Measurements from ENCODE around the gene ANKRD40CL. TPM values are rescaled to one million over a fixed set of nuclear protein-coding genes. Genes with fewer than 3 reads are reported as not detected.
"Not testable (repeated sequence)": the region's sequence is repeated elsewhere in the genome, so short reads cannot be mapped to it uniquely, and the experiment has no call there.

Gene ANKRD40CL
- total RNA-seq, 5 donors from 2014 or later (not counting 1 experiment from before 2014, with no cell fraction given) = not detected

DNA sequence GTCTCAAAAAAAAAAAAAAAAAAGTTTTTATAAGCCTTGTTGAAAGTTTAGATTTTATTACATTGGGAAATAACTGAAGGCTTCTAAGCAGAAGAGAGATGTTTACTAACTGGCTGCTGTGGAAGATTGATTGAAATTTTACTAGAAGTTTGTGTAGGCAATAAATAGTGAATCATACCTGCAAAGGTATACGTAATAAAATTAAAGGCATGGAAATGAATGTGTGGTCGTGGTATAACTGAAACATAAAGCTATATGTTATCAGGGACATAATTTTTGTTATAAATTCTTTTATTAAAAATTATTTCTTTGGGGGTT is 39.2 kb downstream of the ANKRD40CL start:
- Histone ChIP-seq H3K4me1 (ENCODE audit: control insufficient read depth in 1 of 2, extremely low read depth in 1 of 2, insufficient read depth in 2 of 2, low read length in 2 of 2) (peaks cover 11 to 73% of the 10 kb centered on the region in 2 experiments), H3K36me3 (ENCODE audit: control insufficient read depth in 2 of 2, extremely low read depth in 1 of 2, insufficient read depth in 1 of 2, low read length in 1 of 2) (peaks cover 0 to 6% of the 10 kb centered on the region in 2 donors), H3K27me3 (replicated peaks in 1 of 2; ENCODE audit: control insufficient read depth in 2 of 2, extremely low read depth in 1 of 2, insufficient read depth in 2 of 2, low read length in 1 of 2) (no peaks in the 10 kb centered on the region), H3K27ac (ENCODE audit: low read length) (no peak overlapping the region), H3K9me3 (no peaks in the 10 kb centered on the region), H3K4me3 (ENCODE audit: control insufficient read depth in 1 of 2, extremely low read depth in 1 of 2, low read length in 1 of 2) (no peak overlapping the region)
- WGBS (ENCODE audit: insufficient coverage) = no CpG with 5 or more reads among the region's 2 CpGs
- ATAC-seq (replicated peaks in 1 of 4) = no peak
- peaks cover 7% of the 10 kb centered on the region for H3K36me3 Mint-ChIP-seq
- no peaks in the 10 kb centered on the region for H3K27me3 Mint-ChIP-seq
- no peak overlapping the region for H3K27ac Mint-ChIP-seq
- CTCF ChIA-PET = interaction anchor here in 1 of 2 donors (0.7 kb wide), 3 partner anchors 14 to 328 kb away, joined by 3 to 4 read pairs (median 4); no protein-coding TSS in a partner anchor
- peak overlapping the region in 1 of 3 donors; percentile 28 for H3K4me3 Mint-ChIP-seq
- POLR2A ChIA-PET = interaction anchor here in 1 of 2 donors (0.7 kb wide), 1 partner anchor 10 kb away, joined by 3 read pairs; no protein-coding TSS in a partner anchor
- H3K9me3 Mint-ChIP-seq = no peaks in the 10 kb centered on the region
- H3K4me1 Mint-ChIP-seq = peaks cover 73 to 82% (median 80%) of the 10 kb centered on the region in 3 donors
- DNase-seq = no peak

DNA sequence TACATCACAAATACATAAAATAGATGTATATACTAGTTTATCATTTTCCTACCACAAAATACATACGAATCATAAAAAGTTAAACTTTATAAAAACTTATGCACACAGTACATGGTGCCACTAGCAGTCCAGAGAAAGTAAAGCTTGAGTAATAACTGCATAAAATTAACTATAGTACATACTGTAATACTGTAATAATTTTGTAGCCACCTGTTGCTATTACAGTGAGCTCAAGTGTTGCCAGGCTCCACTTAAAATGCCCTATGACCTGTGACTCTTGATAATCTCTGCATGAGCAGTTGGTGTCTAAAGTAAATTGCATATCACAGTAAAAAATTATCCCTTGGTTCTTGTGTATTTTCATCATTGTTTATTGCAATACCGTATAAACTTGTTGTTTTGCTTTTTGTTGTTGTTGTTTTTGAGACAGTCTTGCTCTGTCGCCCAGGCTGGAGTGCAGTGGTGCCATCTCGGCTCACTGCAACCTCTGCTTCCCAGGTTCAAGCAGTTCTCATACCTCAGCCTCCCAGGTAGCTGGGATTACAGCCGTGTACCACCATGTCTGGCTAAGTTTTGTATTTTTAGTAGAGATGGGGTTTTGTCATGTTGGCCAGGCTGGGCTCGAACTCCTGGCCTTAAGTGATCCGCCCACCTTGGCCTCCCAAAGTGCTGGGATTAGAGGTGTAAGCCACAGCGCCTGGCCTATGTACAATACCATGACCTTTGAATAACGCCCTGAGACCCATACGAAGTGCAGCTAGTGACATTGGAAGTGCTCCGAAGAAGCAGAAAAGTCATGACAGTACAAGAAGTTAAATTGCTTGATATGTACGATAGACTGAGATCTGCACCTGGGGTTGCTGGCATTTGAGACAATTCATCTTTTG is 41.3 kb downstream of the ANKRD40CL start:
- H3K27ac Mint-ChIP-seq = no peak overlapping the region
- Histone ChIP-seq H3K9me3 (no peaks in the 10 kb centered on the region), H3K27me3 (replicated peaks in 1 of 2; ENCODE audit: control insufficient read depth in 2 of 2, extremely low read depth in 1 of 2, insufficient read depth in 2 of 2, low read length in 1 of 2) (no peaks in the 10 kb centered on the region), H3K36me3 (ENCODE audit: control insufficient read depth in 2 of 2, extremely low read depth in 1 of 2, insufficient read depth in 1 of 2, low read length in 1 of 2) (peaks cover 0 to 6% of the 10 kb centered on the region in 2 donors), H3K27ac (ENCODE audit: low read length) (no peak overlapping the region), H3K4me3 (ENCODE audit: control insufficient read depth in 1 of 2, extremely low read depth in 1 of 2, low read length in 1 of 2) (no peak overlapping the region), H3K4me1 (ENCODE audit: control insufficient read depth in 1 of 2, extremely low read depth in 1 of 2, insufficient read depth in 2 of 2, low read length in 2 of 2) (peaks cover 28 to 64% of the 10 kb centered on the region in 2 experiments)
- ATAC-seq (replicated peaks in 1 of 4) = no peak
- DNase-seq = no peak
- no peaks in the 10 kb centered on the region for H3K27me3 Mint-ChIP-seq
- CTCF ChIA-PET = interaction anchor here in 1 of 2 donors (0.6 kb wide), 1 partner anchor 56 kb away, joined by 3 read pairs; no protein-coding TSS in a partner anchor
- POLR2A ChIA-PET = interaction anchor here in 1 of 2 donors (0.6 kb wide), 2 partner anchors 9 to 248 kb away, joined by 8 to 9 read pairs; no protein-coding TSS in a partner anchor
- peaks cover 75 to 81% (median 80%) of the 10 kb centered on the region in 3 donors for H3K4me1 Mint-ChIP-seq
- WGBS (ENCODE audit: insufficient coverage) = 84% methylated on average over 5 of the region's 12 CpGs
- H3K9me3 Mint-ChIP-seq = no peaks in the 10 kb centered on the region
- H3K4me3 Mint-ChIP-seq = peak overlapping the region in 1 of 3 donors; percentile 46
- peaks cover 13% of the 10 kb centered on the region for H3K36me3 Mint-ChIP-seq

DNA sequence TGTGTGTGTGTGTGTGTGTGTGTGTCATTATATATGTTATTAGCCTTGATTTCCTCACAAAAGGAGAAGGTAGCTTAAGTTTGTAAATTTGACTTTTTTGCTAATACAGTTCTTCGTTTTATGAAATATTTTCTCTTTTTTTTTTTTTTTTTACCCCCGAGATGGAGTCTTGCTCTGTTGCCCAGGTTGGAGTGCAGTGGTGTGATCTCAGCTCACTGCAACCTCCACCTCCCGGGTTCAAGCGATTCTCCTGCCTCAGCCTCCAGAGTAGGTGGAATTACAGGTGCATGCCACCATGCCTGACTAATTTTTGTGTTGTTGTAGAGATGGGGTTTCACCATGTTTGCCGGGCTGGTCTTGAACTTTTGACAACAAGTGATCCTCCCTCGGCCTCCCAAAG is 42.7 kb downstream of the ANKRD40CL start:
- peaks cover 73 to 84% (median 74%) of the 10 kb centered on the region in 3 donors for H3K4me1 Mint-ChIP-seq
- POLR2A ChIA-PET = interaction anchor here in 1 of 2 donors (0.6 kb wide), 2 partner anchors 55 to 522 kb away, joined by 3 read pairs; no protein-coding TSS in a partner anchor

DNA sequence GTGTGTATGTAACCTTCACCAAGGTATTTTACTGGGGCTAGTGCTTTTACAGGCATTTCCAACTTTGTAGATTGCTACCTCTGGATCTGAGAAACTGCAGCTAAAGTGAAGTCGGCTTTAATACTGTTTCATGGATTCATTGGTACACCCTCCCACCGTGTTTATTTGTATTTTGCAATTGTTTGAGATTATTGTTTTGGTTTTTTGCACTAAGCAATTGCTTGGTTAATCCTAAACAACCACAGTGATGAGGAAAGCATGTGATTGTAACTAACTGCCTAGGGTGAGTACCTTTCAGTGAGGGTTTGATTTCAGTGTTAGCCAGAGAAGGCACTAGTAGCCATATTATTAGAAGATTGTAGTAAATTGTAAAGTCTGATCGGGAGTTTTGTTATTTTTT is 44.6 kb downstream of the ANKRD40CL start:
- H3K36me3 Mint-ChIP-seq = peaks cover 13% of the 10 kb centered on the region
- no peak for DNase-seq
- ChIA-PET CTCF (interaction anchor here in 1 of 2 donors (0.7 kb wide), 1 partner anchor 22 kb away, joined by 6 read pairs; no protein-coding TSS in a partner anchor), POLR2A (interaction anchor here (0.7 to 1.0 kb wide), 2 partner anchors 13 to 243 kb away, joined by 4 to 9 read pairs; no protein-coding TSS in a partner anchor)
- H3K4me1 Mint-ChIP-seq = peaks cover 61 to 70% (median 63%) of the 10 kb centered on the region in 3 donors
- peaks cover 0 to 6% of the 10 kb centered on the region in 2 donors for H3K36me3 ChIP-seq (ENCODE audit: control insufficient read depth in 2 of 2, extremely low read depth in 1 of 2, insufficient read depth in 1 of 2, low read length in 1 of 2)
- no peaks in the 10 kb centered on the region for H3K9me3 ChIP-seq
- peaks cover 34 to 51% of the 10 kb centered on the region in 2 experiments for H3K4me1 ChIP-seq (ENCODE audit: control insufficient read depth in 1 of 2, extremely low read depth in 1 of 2, insufficient read depth in 2 of 2, low read length in 2 of 2)
- no peak overlapping the region for H3K27ac Mint-ChIP-seq
- WGBS (ENCODE audit: insufficient coverage) = no CpG with 5 or more reads among the region's 3 CpGs
- ATAC-seq (replicated peaks in 1 of 4) = no peak
- no peak overlapping the region for H3K27ac ChIP-seq (ENCODE audit: low read length)
- no peaks in the 10 kb centered on the region for H3K9me3 Mint-ChIP-seq
- no peaks in the 10 kb centered on the region for H3K27me3 ChIP-seq (replicated peaks in 1 of 2; ENCODE audit: control insufficient read depth in 2 of 2, extremely low read depth in 1 of 2, insufficient read depth in 2 of 2, low read length in 1 of 2)
- no peak overlapping the region for H3K4me3 ChIP-seq (ENCODE audit: control insufficient read depth in 1 of 2, extremely low read depth in 1 of 2, low read length in 1 of 2)
- no peaks in the 10 kb centered on the region for H3K27me3 Mint-ChIP-seq
- peak overlapping the region in 2 of 3 donors; percentile 55 to 96 for H3K4me3 Mint-ChIP-seq

More for the DNA sequence above, 42.7 kb downstream of the ANKRD40CL start:
- H3K27ac Mint-ChIP-seq; H3K36me3 ChIP-seq (ENCODE audit: control insufficient read depth in 2 of 2, extremely low read depth in 1 of 2, insufficient read depth in 1 of 2, low read length in 1 of 2); H3K27ac ChIP-seq (ENCODE audit: low read length); H3K27me3 Mint-ChIP-seq; DNase-seq; H3K9me3 ChIP-seq; H3K27me3 ChIP-seq (replicated peaks in 1 of 2; ENCODE audit: control insufficient read depth in 2 of 2, extremely low read depth in 1 of 2, insufficient read depth in 2 of 2, low read length in 1 of 2); H3K9me3 Mint-ChIP-seq; H3K4me3 ChIP-seq (ENCODE audit: control insufficient read depth in 1 of 2, extremely low read depth in 1 of 2, low read length in 1 of 2); ATAC-seq (replicated peaks in 1 of 4): not testable (repeated sequence)
- peaks cover 13% of the 10 kb centered on the region for H3K36me3 Mint-ChIP-seq
- peaks cover 34 to 53% of the 10 kb centered on the region in 2 experiments for H3K4me1 ChIP-seq (ENCODE audit: control insufficient read depth in 1 of 2, extremely low read depth in 1 of 2, insufficient read depth in 2 of 2, low read length in 2 of 2)
- CTCF ChIA-PET = interaction anchor here in 1 of 2 donors (0.6 kb wide), 1 partner anchor 1409 kb away, joined by 4 read pairs; no protein-coding TSS in a partner anchor
- WGBS (ENCODE audit: insufficient coverage) = no CpG with 5 or more reads among the region's 6 CpGs
- peak overlapping the region in 1 of 3 donors; percentile 21 for H3K4me3 Mint-ChIP-seq

DNA sequence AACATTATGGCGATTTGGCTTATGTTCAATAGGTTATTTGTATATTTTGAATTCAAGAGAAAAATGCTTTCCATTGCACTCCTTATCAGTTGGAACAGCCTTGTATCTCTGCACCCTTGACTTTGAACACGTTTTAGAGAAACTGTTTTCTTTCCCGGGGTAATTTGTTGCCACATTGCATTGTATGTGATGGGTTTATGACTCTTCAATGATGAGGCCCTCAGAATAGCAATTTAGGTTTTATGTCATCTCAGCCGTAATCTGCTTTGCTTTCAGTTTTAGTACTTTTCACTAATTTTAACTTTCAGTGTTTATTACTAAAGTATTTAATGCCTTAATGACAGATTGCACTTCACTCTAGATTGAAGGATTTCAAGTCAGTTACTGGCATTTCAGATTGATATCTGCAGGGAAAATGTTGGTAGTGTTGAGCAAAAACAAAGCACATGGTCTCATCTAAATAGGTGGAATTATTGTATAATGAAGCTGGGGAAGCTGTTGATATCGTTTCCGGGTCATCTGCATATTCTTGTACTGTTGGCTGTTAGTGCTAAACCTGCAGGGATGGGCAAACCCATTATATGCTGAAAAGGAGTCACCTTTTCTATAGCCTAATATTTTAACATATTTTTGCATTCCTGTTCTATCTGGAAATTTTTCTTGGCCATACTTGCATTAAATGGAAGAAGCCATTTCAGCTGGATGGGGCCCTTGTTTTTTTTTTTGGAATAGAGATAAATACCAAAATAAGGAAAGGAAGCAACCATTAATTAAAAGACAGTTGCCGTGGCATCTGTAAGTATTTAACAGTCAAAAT is 45.9 kb downstream of the ANKRD40CL start:
- peaks cover 32 to 40% of the 10 kb centered on the region in 2 experiments for H3K4me1 ChIP-seq (ENCODE audit: control insufficient read depth in 1 of 2, extremely low read depth in 1 of 2, insufficient read depth in 2 of 2, low read length in 2 of 2)
- no peak for ATAC-seq (replicated peaks in 1 of 4)
- Mint-ChIP-seq H3K4me1 (peaks cover 49 to 58% (median 51%) of the 10 kb centered on the region in 3 donors), H3K4me3 (peak overlapping the region; percentile 96 to 98 (median 97)), H3K27me3 (no peaks in the 10 kb centered on the region), H3K9me3 (no peaks in the 10 kb centered on the region), H3K36me3 (peaks cover 8% of the 10 kb centered on the region), H3K27ac (peak overlapping the region; percentile 93 to 98)
- H3K27ac ChIP-seq (ENCODE audit: low read length) = peak overlapping the region; percentile 97
- peak in 2 of 35 experiments; percentile 8 to 56 for DNase-seq
- ChIA-PET CTCF (interaction anchor here in 1 of 2 donors (0.6 to 0.7 kb wide), 2 partner anchors 104 to 232 kb away, joined by 3 to 4 read pairs; no protein-coding TSS in a partner anchor), POLR2A (interaction anchor here (0.6 to 0.8 kb wide), 4 partner anchors 13 to 539 kb away, joined by 3 to 4 read pairs (median 3); no protein-coding TSS in a partner anchor)
- no peaks in the 10 kb centered on the region for H3K27me3 ChIP-seq (replicated peaks in 1 of 2; ENCODE audit: control insufficient read depth in 2 of 2, extremely low read depth in 1 of 2, insufficient read depth in 2 of 2, low read length in 1 of 2)
- H3K9me3 ChIP-seq = no peaks in the 10 kb centered on the region
- H3K36me3 ChIP-seq (ENCODE audit: control insufficient read depth in 2 of 2, extremely low read depth in 1 of 2, insufficient read depth in 1 of 2, low read length in 1 of 2) = peaks cover 0 to 6% of the 10 kb centered on the region in 2 donors
- peak overlapping the region; percentile 91 to 94 for H3K4me3 ChIP-seq (ENCODE audit: control insufficient read depth in 1 of 2, extremely low read depth in 1 of 2, low read length in 1 of 2)
- no CpG with 5 or more reads among the region's 7 CpGs for WGBS (ENCODE audit: insufficient coverage)

All from T-cell (primary cell).